SK-N-SH treated with all-trans-retinoic acid at 6 μM for 48 hours (cell line): Measurements from ENCODE around the gene OR6K2.

Experiments
- ARNTL ChIP-seq: fragments of 450-650 bp; formaldehyde crosslinking; IDR thresholded peaks from 2 replicates; pipeline ENCODE4 v1.5.0; 2020; ENCODE audit warnings: low read depth, mild to moderate bottlenecking, moderate library complexity, borderline replicate concordance
- CSDC2 ChIP-seq: fragments of 250-450 bp; sonication (Bioruptor Pico); IDR thresholded peaks from 2 replicates; pipeline ENCODE4 v1.5.0; 2020; ENCODE audit warnings: mild to moderate bottlenecking, moderate library complexity
- PATZ1 ChIP-seq: fragments of 250-450 bp; sonication (Bioruptor Pico); IDR thresholded peaks from 2 replicates; pipeline ENCODE4 v1.8.0; 2020; ENCODE audit warnings: mild to moderate bottlenecking, moderate library complexity, borderline replicate concordance
- POU6F1 ChIP-seq: fragments of 250-450 bp; sonication (Bioruptor Pico); IDR thresholded peaks from 2 replicates; pipeline ENCODE4 v1.8.0; 2021; ENCODE audit warnings: low read depth, mild to moderate bottlenecking, moderate library complexity, borderline replicate concordance
- RARB ChIP-seq: fragments of 250-450 bp; sonication (Bioruptor Pico); IDR thresholded peaks from 2 replicates; pipeline ENCODE4 v1.8.0; 2021; ENCODE audit warnings: mild to moderate bottlenecking, moderate library complexity
- SNAI2 ChIP-seq: fragments of 250-450 bp; sonication (Bioruptor Pico); IDR thresholded peaks from 2 replicates; pipeline ENCODE4 v1.5.0; 2020; ENCODE audit warnings: mild to moderate bottlenecking, moderate library complexity
- ZFP3 ChIP-seq: fragments of 250-450 bp; sonication (Bioruptor Pico); IDR thresholded peaks from 2 replicates; pipeline ENCODE4 v1.5.0; 2020; ENCODE audit warnings: mild to moderate bottlenecking, moderate library complexity
- ZNF8 ChIP-seq: fragments of 450-650 bp; formaldehyde crosslinking; IDR thresholded peaks from 2 replicates; pipeline ENCODE4 v1.5.0; 2020; ENCODE audit warnings: mild to moderate bottlenecking, moderate library complexity

- no peak for TF ChIP-seq SNAI2 (CRISPR knock-in tag)
- TF ChIP-seq RARB, result no peak
- no peak for TF ChIP-seq ZFP3 (CRISPR knock-in tag)
- TF ChIP-seq PATZ1 (CRISPR knock-in tag), result no peak
- no peak for TF ChIP-seq CSDC2 (CRISPR knock-in tag)
- TF ChIP-seq POU6F1 (CRISPR knock-in tag), result no peak
- no peak for TF ChIP-seq ZNF8 (CRISPR knock-in tag)
- no peak for TF ChIP-seq ARNTL (CRISPR knock-in tag)
Observed at GRCh38 chr1:158694596-158694995, 5.9 kb downstream of the OR6K2 start.
